OCI-LY1 (cell line): Measurements from ENCODE around the gene KIF19.

Experiments
- H2AFZ ChIP-seq: fragments of 200-600 bp; sonication (generic), shearing (Covaris generic); 2 replicates; pipeline ENCODE4 v1.6.0; 2014; ENCODE audit warnings: antibody characterized with exemption, mild to moderate bottlenecking, low read length
- H3F3A ChIP-seq: fragments of 200-600 bp; sonication (generic), shearing (Covaris generic); 2 replicates; pipeline ENCODE4 v1.6.0; 2014; ENCODE audit warnings: mild to moderate bottlenecking, antibody characterized with exemption, low read length, moderate library complexity; ENCODE audit not compliant: insufficient read depth
- H3K27ac ChIP-seq: fragments of 200-600 bp; sonication (generic); 2 replicates; pipeline ENCODE4 v1.5.1; 2014; ENCODE audit warnings: low read length, mixed run types, mild to moderate bottlenecking, low read depth; ENCODE audit not compliant: poor library complexity, severe bottlenecking
- H3K27me3 ChIP-seq: fragments of 200-600 bp; sonication (generic); 2 replicates; pipeline ENCODE4 v1.6.0; 2014; ENCODE audit warnings: antibody characterized with exemption, mild to moderate bottlenecking, low read length, moderate library complexity; ENCODE audit not compliant: insufficient read depth
- H3K36me3 ChIP-seq: fragments of 200-600 bp; sonication (generic); 2 replicates; pipeline ENCODE4 v1.6.1; 2014; ENCODE audit warnings: mild to moderate bottlenecking, antibody characterized with exemption, low read length, moderate library complexity, mixed read lengths; ENCODE audit not compliant: insufficient read depth
- H3K4me1 ChIP-seq: fragments of 200-600 bp; sonication (generic); 2 replicates; pipeline ENCODE4 v1.5.1; 2014; ENCODE audit warnings: mild to moderate bottlenecking, low read length, moderate library complexity; ENCODE audit not compliant: insufficient read depth, severe bottlenecking
- H3K4me2 ChIP-seq: fragments of 200-600 bp; sonication (generic), shearing (Covaris generic); 2 replicates; pipeline ENCODE4 v1.6.1; 2014; ENCODE audit warnings: low read length
- H3K4me3 ChIP-seq: fragments of 200-600 bp; sonication (generic); 2 replicates; pipeline ENCODE4 v1.5.1; 2014; ENCODE audit warnings: low read length, low read depth, mild to moderate bottlenecking, mixed read lengths; ENCODE audit not compliant: poor library complexity, severe bottlenecking
- H3K79me2 ChIP-seq: fragments of 200-600 bp; shearing (Covaris generic); 2 replicates; pipeline ENCODE4 v1.6.1; 2016; ENCODE audit warnings: mixed run types, low read length, mixed read lengths; ENCODE audit not compliant: insufficient read depth
- H3K9ac ChIP-seq: fragments of 200-600 bp; sonication (generic), shearing (Covaris generic); 2 replicates; pipeline ENCODE4 v1.6.1; 2014; ENCODE audit warnings: mild to moderate bottlenecking, low read length, mixed read lengths
- H3K9me2 ChIP-seq: fragments of 200-600 bp; sonication (generic), shearing (Covaris generic); 2 replicates; pipeline ENCODE4 v1.6.1; 2014; ENCODE audit warnings: low read depth, mild to moderate bottlenecking, low read length, mixed read lengths
- H3K9me3 ChIP-seq: fragments of 200-600 bp; shearing (Covaris generic); 2 replicates; pipeline ENCODE4 v1.6.1; 2014; ENCODE audit warnings: low read length, mixed read lengths
- H4K20me1 ChIP-seq: fragments of 200-600 bp; sonication (generic), shearing (Covaris generic); 2 replicates; pipeline ENCODE4 v1.6.0; 2016; ENCODE audit warnings: mild to moderate bottlenecking, low read length; ENCODE audit not compliant: insufficient read depth
- EZH2 ChIP-seq: fragments of 200-600 bp; sonication (generic), shearing (Covaris generic); IDR thresholded peaks from 2 replicates; pipeline ENCODE4 v1.8.0; 2017; ENCODE audit warnings: borderline replicate concordance, mixed run types, mild to moderate bottlenecking, antibody characterized with exemption, low read length, moderate library complexity, mixed read lengths
- TF ChIP-seq, protein P1 (sequence below): fragments of 200-600 bp; sonication (generic), shearing (Covaris generic); IDR thresholded peaks from 2 replicates; pipeline ENCODE4 v1.5.1; 2017; ENCODE audit warnings: mild to moderate bottlenecking, antibody characterized with exemption, low read length, moderate library complexity, mixed read lengths

Gene KIF19

GRCh38 chr17:74283371-74283673 is 42.7 kb upstream of the KIF19 start:
- Histone ChIP-seq H3K4me1 (no peaks in the 10 kb centered on the region), H3K9ac (no peak overlapping the region), H3K27me3 (peaks cover 3% of the 10 kb centered on the region; the same call in 1 of the 2 replicates), H3K9me3 (no peaks in the 10 kb centered on the region), H3K9me2 (no peaks in the 10 kb centered on the region), H3K4me3 (no peak overlapping the region), H3K36me3 (no peaks in the 10 kb centered on the region), H4K20me1 (no peaks in the 10 kb centered on the region), H3F3A (no peaks in the 10 kb centered on the region), H3K4me2 (no peak overlapping the region), H3K79me2 (no peaks in the 10 kb centered on the region), H2AFZ (no peak overlapping the region), H3K27ac (no peak overlapping the region)
- TF ChIP-seq, protein P1, sequence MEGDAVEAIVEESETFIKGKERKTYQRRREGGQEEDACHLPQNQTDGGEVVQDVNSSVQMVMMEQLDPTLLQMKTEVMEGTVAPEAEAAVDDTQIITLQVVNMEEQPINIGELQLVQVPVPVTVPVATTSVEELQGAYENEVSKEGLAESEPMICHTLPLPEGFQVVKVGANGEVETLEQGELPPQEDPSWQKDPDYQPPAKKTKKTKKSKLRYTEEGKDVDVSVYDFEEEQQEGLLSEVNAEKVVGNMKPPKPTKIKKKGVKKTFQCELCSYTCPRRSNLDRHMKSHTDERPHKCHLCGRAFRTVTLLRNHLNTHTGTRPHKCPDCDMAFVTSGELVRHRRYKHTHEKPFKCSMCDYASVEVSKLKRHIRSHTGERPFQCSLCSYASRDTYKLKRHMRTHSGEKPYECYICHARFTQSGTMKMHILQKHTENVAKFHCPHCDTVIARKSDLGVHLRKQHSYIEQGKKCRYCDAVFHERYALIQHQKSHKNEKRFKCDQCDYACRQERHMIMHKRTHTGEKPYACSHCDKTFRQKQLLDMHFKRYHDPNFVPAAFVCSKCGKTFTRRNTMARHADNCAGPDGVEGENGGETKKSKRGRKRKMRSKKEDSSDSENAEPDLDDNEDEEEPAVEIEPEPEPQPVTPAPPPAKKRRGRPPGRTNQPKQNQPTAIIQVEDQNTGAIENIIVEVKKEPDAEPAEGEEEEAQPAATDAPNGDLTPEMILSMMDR: no peak
- TF ChIP-seq EZH2: no peak

DNA sequence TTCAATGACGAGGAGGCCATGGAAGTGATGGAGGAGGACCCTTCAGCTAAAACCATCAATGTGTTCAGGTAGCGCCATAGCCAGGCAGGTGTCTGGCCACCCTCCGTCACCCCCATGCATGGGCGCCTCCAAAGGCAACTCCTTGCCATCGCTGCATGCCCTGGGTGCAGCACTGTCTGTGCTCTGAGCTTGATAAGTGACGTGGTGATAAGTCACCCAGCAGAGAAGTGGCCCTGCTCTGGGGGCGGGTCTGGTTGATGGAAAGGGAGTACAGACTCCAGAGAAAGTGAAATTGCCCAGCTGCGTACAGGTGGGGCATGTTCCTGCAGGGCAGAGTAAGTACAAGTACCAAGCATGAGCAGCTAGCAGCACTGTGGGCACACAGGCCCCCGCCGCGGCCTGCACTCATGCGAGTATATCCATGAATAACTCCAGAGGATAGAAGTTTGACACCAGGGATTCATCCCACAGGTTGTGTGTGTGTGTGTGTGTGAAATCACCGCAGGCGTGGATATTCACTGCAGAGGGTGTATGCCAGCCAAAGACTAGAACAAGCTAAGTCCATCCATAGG is 38.9 kb upstream of the KIF19 start:
- Histone ChIP-seq H3K27me3 (peaks cover 3% of the 10 kb centered on the region; the same call in 1 of the 2 replicates), H3K27ac (no peak overlapping the region), H3F3A (no peaks in the 10 kb centered on the region)

DNA sequence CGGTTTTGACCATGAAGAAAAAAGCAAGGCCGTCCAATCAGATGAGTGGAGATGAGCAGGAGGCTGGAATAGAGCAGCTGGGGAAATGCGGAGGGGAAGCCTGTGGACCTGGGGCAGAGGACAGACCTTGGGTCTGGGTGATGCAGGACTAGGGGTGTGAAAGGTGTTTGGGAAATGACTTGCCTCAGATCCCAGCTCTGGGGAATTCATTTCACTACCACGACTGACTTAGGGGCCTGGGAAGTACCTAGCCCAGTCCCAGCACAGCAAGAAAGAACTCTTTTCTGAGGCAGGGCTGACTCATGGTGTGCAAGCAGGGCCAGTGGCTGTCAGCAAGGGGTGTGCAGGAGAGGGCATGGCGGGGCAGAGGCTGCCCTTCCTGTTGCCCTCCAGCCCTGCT is 37.2 kb upstream of the KIF19 start:
- Histone ChIP-seq H2AFZ (no peak overlapping the region), H3K27ac (no peak overlapping the region), H3K9me3 (no peaks in the 10 kb centered on the region), H3K4me1 (no peaks in the 10 kb centered on the region), H3K27me3 (no peaks in the 10 kb centered on the region), H3K79me2 (no peaks in the 10 kb centered on the region), H3K36me3 (no peaks in the 10 kb centered on the region), H4K20me1 (no peaks in the 10 kb centered on the region), H3K4me3 (no peak overlapping the region), H3K4me2 (no peak overlapping the region), H3F3A (no peaks in the 10 kb centered on the region), H3K9me2 (no peaks in the 10 kb centered on the region), H3K9ac (no peak overlapping the region)
- no peak for TF ChIP-seq EZH2
- TF ChIP-seq, protein P1: no peak

More for the DNA sequence above, 38.9 kb upstream of the KIF19 start:
- Histone ChIP-seq H3K36me3 (no peaks in the 10 kb centered on the region), H3K9me3 (no peaks in the 10 kb centered on the region), H3K4me2 (no peak overlapping the region), H2AFZ (no peak overlapping the region), H4K20me1 (no peaks in the 10 kb centered on the region), H3K9me2 (no peaks in the 10 kb centered on the region), H3K4me1 (no peaks in the 10 kb centered on the region), H3K4me3 (no peak overlapping the region), H3K9ac (no peak overlapping the region), H3K79me2 (no peaks in the 10 kb centered on the region)
- no peak for TF ChIP-seq EZH2
- TF ChIP-seq, protein P1: no peak
